Measurements from ENCODE around the gene LYRM4.

Gene LYRM4

GRCh38 chr6:5115168-5115567 is 145.6 kb downstream of the LYRM4 start:
- no peak for DNase-seq

GRCh38 chr6:5113096-5113495 is 147.7 kb downstream of the LYRM4 start:
- DNase-seq, result no peak

GRCh38 chr6:5112066-5112799 is 148.5 kb downstream of the LYRM4 start:
- DNase-seq, result no peak

- DNase-seq, result no peak
Measured at GRCh38 chr6:5111626-5112025, 149.1 kb downstream of the LYRM4 start.

- no peak for DNase-seq
Measured at GRCh38 chr6:5110246-5110645, 150.5 kb downstream of the LYRM4 start.

- no peak for DNase-seq
Measured at GRCh38 chr6:5109436-5109835, 151.3 kb downstream of the LYRM4 start.

- no peak for DNase-seq
Measured at GRCh38 chr6:5108536-5109150, 152.1 kb downstream of the LYRM4 start.

GRCh38 chr6:5108068-5108467 is 152.7 kb downstream of the LYRM4 start:
- DNase-seq, result no peak

GRCh38 chr6:5107341-5107740 is 153.4 kb downstream of the LYRM4 start:
- DNase-seq, result no peak

GRCh38 chr6:5105146-5105545 is 155.6 kb downstream of the LYRM4 start:
- DNase-seq, result no peak

- no peak for DNase-seq
Measured at GRCh38 chr6:5104667-5105066, 156.1 kb downstream of the LYRM4 start.

- no peak for DNase-seq
Measured at GRCh38 chr6:5103250-5103649, 157.5 kb downstream of the LYRM4 start.

GRCh38 chr6:5102267-5102970 is 158.3 kb downstream of the LYRM4 start:
- no peak for DNase-seq

GRCh38 chr6:5100806-5101205 is 159.9 kb downstream of the LYRM4 start:
- DNase-seq, result no peak

- DNase-seq, result no peak
Measured at GRCh38 chr6:5099537-5099936, 161.2 kb downstream of the LYRM4 start.

GRCh38 chr6:5098501-5099270 is 162.1 kb downstream of the LYRM4 start:
- DNase-seq, result no peak

- DNase-seq, result no peak
Measured at GRCh38 chr6:5096482-5096881, 164.3 kb downstream of the LYRM4 start.

- DNase-seq, result no peak
Measured at GRCh38 chr6:5095236-5095635, 165.5 kb downstream of the LYRM4 start.

GRCh38 chr6:5094327-5094726 is 166.4 kb downstream of the LYRM4 start:
- no peak for DNase-seq

- DNase-seq, result no peak
Measured at GRCh38 chr6:5093231-5094015, 167.3 kb downstream of the LYRM4 start.

- DNase-seq, result no peak
Measured at GRCh38 chr6:5091210-5092069, 169.3 kb downstream of the LYRM4 start.

- DNase-seq, result no peak
Measured at GRCh38 chr6:5090603-5091002, 170.1 kb downstream of the LYRM4 start.

Measured in NCI-H1436 (cell line).